HUES48 (cell line): ENCODE results near the gene HDAC4.

Source experiments
- H3K27ac ChIP-seq: one replicate; pipeline ENCODE4 v1.7.0; 2013; ENCODE audit warnings: low read depth, low read length, inconsistent platforms
- H3K27me3 ChIP-seq: 2 replicates; pipeline ENCODE4 v1.6.1; 2013; ENCODE audit warnings: mild to moderate bottlenecking, low read length; ENCODE audit not compliant: control insufficient read depth, insufficient read depth
- H3K36me3 ChIP-seq: 2 replicates; pipeline ENCODE4 v1.6.1; 2013; ENCODE audit warnings: low read length; ENCODE audit not compliant: control insufficient read depth, insufficient read depth
- H3K4me1 ChIP-seq: 2 replicates; pipeline ENCODE4 v1.6.1; 2013; ENCODE audit warnings: mild to moderate bottlenecking, low read length; ENCODE audit not compliant: control insufficient read depth, insufficient read depth
- H3K4me3 ChIP-seq: 2 replicates; pipeline ENCODE4 v1.5.1; 2013; ENCODE audit warnings: mild to moderate bottlenecking, low read depth, low read length
- H3K9ac ChIP-seq: 2 replicates; pipeline ENCODE4 v1.6.1; 2013; ENCODE audit warnings: mild to moderate bottlenecking, low read depth, low read length, moderate library complexity
- H3K9me3 ChIP-seq: 2 replicates; pipeline ENCODE4 v1.6.1; 2013; ENCODE audit warnings: low read length; ENCODE audit not compliant: control insufficient read depth, insufficient read depth

The HDAC4 gene

GRCh38 chr2:239263231-239263630 lies 137.6 kb downstream of the HDAC4 start:
- peaks cover 31% of the 10 kb centered on the region for H3K4me1 ChIP-seq
- H3K9me3 ChIP-seq = no peaks in the 10 kb centered on the region

GRCh38 chr2:239262484-239263230 lies 138.2 kb downstream of the HDAC4 start:
- Histone ChIP-seq H3K9me3 (no peaks in the 10 kb centered on the region), H3K4me1 (peaks cover 25% of the 10 kb centered on the region), H3K27me3 (no peaks in the 10 kb centered on the region), H3K27ac (no peak overlapping the region), H3K9ac (no peak overlapping the region), H3K4me3 (no peak overlapping the region), H3K36me3 (no peaks in the 10 kb centered on the region)

More at GRCh38 chr2:239263231-239263630, 137.6 kb downstream of the HDAC4 start:
- no peak overlapping the region for H3K27ac ChIP-seq
- no peaks in the 10 kb centered on the region for H3K36me3 ChIP-seq
- no peaks in the 10 kb centered on the region for H3K27me3 ChIP-seq
- H3K9ac ChIP-seq = no peak overlapping the region
- no peak overlapping the region for H3K4me3 ChIP-seq

DNA sequence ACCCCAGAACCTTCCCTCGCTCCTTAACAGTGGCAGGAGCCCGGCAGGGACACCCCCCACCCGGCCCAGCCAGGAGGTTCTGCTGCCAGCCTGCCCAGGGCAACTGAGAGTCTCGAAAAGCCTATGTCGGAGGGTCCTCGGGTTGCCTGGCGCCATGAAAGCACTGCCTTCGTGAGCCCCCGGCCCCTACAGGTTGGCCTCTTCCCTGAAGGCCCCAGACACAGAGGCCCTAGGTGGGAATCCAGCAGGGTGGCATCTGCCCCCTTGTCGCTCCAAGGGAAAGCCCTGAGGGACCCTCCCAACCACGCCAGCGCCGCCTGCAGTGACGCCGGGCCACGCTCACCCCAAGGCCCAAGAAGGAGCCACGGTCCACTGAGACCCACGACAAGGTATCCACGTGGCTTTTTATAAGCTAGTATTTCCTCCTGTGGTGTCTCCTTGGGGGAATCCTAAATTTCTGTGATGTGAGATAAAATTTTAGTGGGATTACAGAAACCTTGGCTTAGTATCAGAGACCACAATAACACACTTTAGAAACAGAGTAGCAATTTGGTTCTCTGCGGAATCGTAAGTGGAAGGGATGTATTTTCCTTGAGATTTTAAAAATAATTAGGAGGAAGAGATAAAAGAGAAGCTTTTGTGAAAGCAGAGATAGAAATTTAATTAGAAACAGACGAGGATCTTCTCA lies 138.9 kb downstream of the HDAC4 start:
- Histone ChIP-seq H3K9me3 (no peaks in the 10 kb centered on the region), H3K4me1 (peaks cover 23% of the 10 kb centered on the region), H3K27ac (no peak overlapping the region)

GRCh38 chr2:239261356-239261755 lies 139.5 kb downstream of the HDAC4 start:
- H3K27me3 ChIP-seq = no peaks in the 10 kb centered on the region
- H3K27ac ChIP-seq = no peak overlapping the region
- no peaks in the 10 kb centered on the region for H3K9me3 ChIP-seq
- no peak overlapping the region for H3K9ac ChIP-seq
- H3K4me3 ChIP-seq = no peak overlapping the region
- no peaks in the 10 kb centered on the region for H3K36me3 ChIP-seq
- peaks cover 24% of the 10 kb centered on the region for H3K4me1 ChIP-seq

More for the DNA sequence above, 138.9 kb downstream of the HDAC4 start:
- no peak overlapping the region for H3K9ac ChIP-seq
- no peaks in the 10 kb centered on the region for H3K36me3 ChIP-seq
- no peak overlapping the region for H3K4me3 ChIP-seq
- H3K27me3 ChIP-seq = no peaks in the 10 kb centered on the region

- H3K4me3 ChIP-seq = no peak overlapping the region
- peaks cover 29% of the 10 kb centered on the region for H3K4me1 ChIP-seq
- H3K36me3 ChIP-seq = no peaks in the 10 kb centered on the region
These were observed 140.1 kb downstream of the HDAC4 start for GRCh38 chr2:239260546-239261327.

GRCh38 chr2:239259603-239260298 lies 141.1 kb downstream of the HDAC4 start:
- Histone ChIP-seq H3K27ac (no peak overlapping the region), H3K4me3 (no peak overlapping the region), H3K9ac (no peak overlapping the region), H3K9me3 (no peaks in the 10 kb centered on the region), H3K4me1 (peaks cover 23% of the 10 kb centered on the region), H3K27me3 (no peaks in the 10 kb centered on the region), H3K36me3 (no peaks in the 10 kb centered on the region)

More at GRCh38 chr2:239260546-239261327, 140.1 kb downstream of the HDAC4 start:
- no peaks in the 10 kb centered on the region for H3K27me3 ChIP-seq
- H3K27ac ChIP-seq = no peak overlapping the region
- H3K9me3 ChIP-seq = no peaks in the 10 kb centered on the region
- no peak overlapping the region for H3K9ac ChIP-seq

GRCh38 chr2:239259173-239259572 lies 141.6 kb downstream of the HDAC4 start:
- no peaks in the 10 kb centered on the region for H3K36me3 ChIP-seq
- no peak overlapping the region for H3K9ac ChIP-seq
- no peak overlapping the region for H3K4me3 ChIP-seq
- H3K27me3 ChIP-seq = no peaks in the 10 kb centered on the region
- no peaks in the 10 kb centered on the region for H3K9me3 ChIP-seq
- H3K4me1 ChIP-seq = peaks cover 23% of the 10 kb centered on the region
- no peak overlapping the region for H3K27ac ChIP-seq

DNA sequence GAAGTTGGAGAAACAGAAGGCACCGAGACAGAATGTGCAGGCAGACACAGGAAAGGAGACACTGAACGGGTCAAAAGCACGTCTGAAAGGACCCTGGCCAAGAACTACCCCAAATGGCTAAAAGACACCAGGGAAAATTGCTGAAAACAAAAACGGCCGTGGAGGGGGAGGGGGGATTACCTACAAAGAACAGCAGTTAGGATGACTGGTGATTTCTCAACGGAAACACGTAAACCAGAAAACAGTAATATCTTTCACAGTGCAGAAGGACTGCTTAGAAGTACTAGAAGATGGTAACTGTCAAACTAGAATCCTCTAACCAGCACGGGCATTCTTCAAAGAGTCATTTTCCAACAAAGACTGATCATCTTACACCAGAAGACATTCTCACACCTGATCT lies 142.6 kb downstream of the HDAC4 start:
- no peaks in the 10 kb centered on the region for H3K36me3 ChIP-seq
- H3K4me1 ChIP-seq = peaks cover 24% of the 10 kb centered on the region
- H3K27ac ChIP-seq = no peak overlapping the region

GRCh38 chr2:239257511-239257937 lies 143.3 kb downstream of the HDAC4 start:
- H3K9me3 ChIP-seq = no peaks in the 10 kb centered on the region
- no peak overlapping the region for H3K4me3 ChIP-seq
- no peak overlapping the region for H3K9ac ChIP-seq
- no peaks in the 10 kb centered on the region for H3K36me3 ChIP-seq
- H3K4me1 ChIP-seq = peaks cover 24% of the 10 kb centered on the region
- H3K27ac ChIP-seq = no peak overlapping the region
- H3K27me3 ChIP-seq = no peaks in the 10 kb centered on the region

More for the DNA sequence above, 142.6 kb downstream of the HDAC4 start:
- H3K4me3 ChIP-seq = no peak overlapping the region
- H3K9ac ChIP-seq = no peak overlapping the region
- H3K27me3 ChIP-seq = no peaks in the 10 kb centered on the region
- H3K9me3 ChIP-seq = no peaks in the 10 kb centered on the region

- Histone ChIP-seq H3K36me3 (no peaks in the 10 kb centered on the region), H3K27ac (no peak overlapping the region), H3K4me1 (peaks cover 24% of the 10 kb centered on the region), H3K9ac (no peak overlapping the region), H3K27me3 (no peaks in the 10 kb centered on the region), H3K4me3 (no peak overlapping the region), H3K9me3 (no peaks in the 10 kb centered on the region)
These were observed 144.5 kb downstream of the HDAC4 start for GRCh38 chr2:239256350-239256743.
